ENCODE results near the gene CNTNAP2. TPM values are rescaled to one million over a fixed set of nuclear protein-coding genes. Genes with fewer than 3 reads are reported as not detected.

CNTNAP2 gene
- total and polyA plus RNA-seq, 2 of the 8 experiments (the other 6 are each of a cell fraction or from before 2014, with no cell fraction given) = 27.9 to 71.0 TPM

GRCh38 chr7:148447221-148447849 is 2330.7 kb downstream of the CNTNAP2 start:
- Histone ChIP-seq H2BK20ac (ENCODE audit: low read length) (no peak overlapping the region), H3K18ac (ENCODE audit: extremely low read depth, low read length) (no peak overlapping the region), H2BK15ac (ENCODE audit: low read length) (no peak overlapping the region), H4K91ac (replicated peaks; ENCODE audit: insufficient read length, low read length) (no peak overlapping the region), H3K56ac (replicated peaks; ENCODE audit: insufficient read length, low read depth, low read length) (no peak overlapping the region), H4K5ac (ENCODE audit: insufficient read length, low read depth, low read length) (no peak overlapping the region), H2AFZ (ENCODE audit: low read length) (no peak overlapping the region), H3K14ac (ENCODE audit: insufficient read length) (no peak overlapping the region), H3K27me3 (replicated peaks in 1 of 4; ENCODE audit: control insufficient read depth in 3 of 4, extremely low read depth in 1 of 4, insufficient read depth in 3 of 4, low read length in 3 of 4) (no peaks in the 10 kb centered on the region), H3K4me2 (ENCODE audit: insufficient read depth in 1 of 2, low read depth in 2 of 2, low read length in 2 of 2) (no peak overlapping the region), H3K27ac (ENCODE audit: low read depth, low read length) (no peak overlapping the region), H3K23me2 (ENCODE audit: low read depth, low read length) (no peaks in the 10 kb centered on the region), H3K4me1 (replicated peaks in 1 of 4; ENCODE audit: control insufficient read depth in 3 of 4, insufficient read depth in 4 of 4, low read length in 3 of 4) (no peaks in the 10 kb centered on the region), H3K23ac (ENCODE audit: insufficient read length) (no peak overlapping the region), H4K20me1 (replicated peaks in 1 of 2; ENCODE audit: control insufficient read depth in 1 of 2, insufficient read depth in 2 of 2, low read length in 2 of 2) (no peaks in the 10 kb centered on the region), H2BK120ac (replicated peaks; ENCODE audit: low read depth, low read length) (no peak overlapping the region), H3K9ac (replicated peaks in 1 of 4; ENCODE audit: extremely low read depth in 1 of 4, low read depth in 3 of 4, low read length in 3 of 4) (no peak overlapping the region), H3K79me2 (ENCODE audit: control insufficient read depth in 1 of 2, insufficient read depth in 2 of 2, low read length in 2 of 2) (no peaks in the 10 kb centered on the region), H2BK5ac (ENCODE audit: low read depth, low read length) (no peak overlapping the region), H2BK12ac (ENCODE audit: low read depth, low read length) (no peak overlapping the region), H3K4ac (replicated peaks; ENCODE audit: insufficient read length, low read depth, low read length) (no peak overlapping the region), H3K36me3 (ENCODE audit: control insufficient read depth in 2 of 4, insufficient read depth in 4 of 4, low read length in 3 of 4) (peaks cover 0 to 9% (median 0%) of the 10 kb centered on the region in 4 experiments; a peak in 2 of 8 replicates), H3K4me3 (ENCODE audit: extremely low read depth in 1 of 4, insufficient read depth in 2 of 4, low read depth in 3 of 4, low read length in 4 of 4) (no peak overlapping the region), H2AK5ac (ENCODE audit: low read depth, low read length) (no peak overlapping the region), H3K9me3 (ENCODE audit: insufficient read depth in 2 of 2, low read depth in 1 of 2, low read length in 1 of 2) (peaks cover 13 to 19% of the 10 kb centered on the region in 2 experiments; a peak in 3 of 4 replicates), H4K8ac (ENCODE audit: extremely low read depth, insufficient read depth, low read length) (no peak overlapping the region), H3K79me1 (ENCODE audit: low read depth, low read length) (no peaks in the 10 kb centered on the region)
- no peak for DNase-seq (ENCODE audit: low read depth in 1 of 2, low spot score in 2 of 2)
- no peak for FAIRE-seq
- WGBS, 2 experiments (ENCODE audit: extremely low coverage in 1 of 2, insufficient coverage in 1 of 2, insufficient read length in 1 of 2, insufficient replicate concordance in 2 of 2, low coverage in 1 of 2, low lambda C conversion rate in 2 of 2, missing lambda C conversion rate in 1 of 2) = 94% methylated on average over 4 of the region's 4 CpGs; no CpG with 5 or more reads in 1 of the 2 experiments
- POLR2A ChIA-PET (ENCODE audit: partially characterized antibody) = no interaction called here
- CTCF ChIA-PET (ENCODE audit: partially characterized antibody) = interaction anchor here (0.6 to 1.2 kb wide), 2 partner anchors 14 to 232 kb away, joined by 3 to 4 read pairs; no protein-coding TSS in a partner anchor
- TF ChIP-seq RFX5 (IDR thresholded peaks at IDR 0.05; ENCODE audit: borderline replicate concordance, low read depth, low read length) (no peak), HDAC2 (IDR thresholded peaks at IDR 0.05; ENCODE audit: borderline replicate concordance in 1 of 2, low read depth in 2 of 2, low read length in 2 of 2) (no peak), POLR2AphosphoS5 (IDR thresholded peaks at IDR 0.05; ENCODE audit: low read depth, low read length) (no peak), SP1 (IDR thresholded peaks at IDR 0.05; ENCODE audit: low read depth, low read length) (no peak), PHF8 (conservative IDR thresholded peaks at IDR 0.05; ENCODE audit: low read depth, low read length) (no peak), TBP (IDR thresholded peaks at IDR 0.05; ENCODE audit: low read depth, low read length) (no peak), TAF1 (IDR thresholded peaks at IDR 0.05; ENCODE audit: low read depth, low read length) (no peak), GTF2F1 (IDR thresholded peaks at IDR 0.05; ENCODE audit: borderline replicate concordance, low read depth, low read length) (no peak), BACH1 (IDR thresholded peaks at IDR 0.05; ENCODE audit: low read length) (no peak), EZH2 (IDR thresholded peaks at IDR 0.05; ENCODE audit: low read depth, low read length, severe bottlenecking) (no peak), KDM5A (IDR thresholded peaks at IDR 0.05; ENCODE audit: low read length) (no peak), YY1 (IDR thresholded peaks at IDR 0.05; ENCODE audit: low read depth, low read length) (no peak), SIN3A (conservative IDR thresholded peaks at IDR 0.05 in 1 of 2, IDR thresholded peaks at IDR 0.05 in 1 of 2; ENCODE audit: low read depth in 1 of 2, low read length in 2 of 2) (no peak), EGR1 (IDR thresholded peaks at IDR 0.05; ENCODE audit: borderline replicate concordance, low read depth, low read length) (no peak)
